Measurements from ENCODE around the gene CDH13.

CDH13 gene

GRCh38 chr16:82860071-82860470 lies 233.3 kb downstream of the CDH13 start:
- H3K9me3 ChIP-seq (ENCODE audit: control insufficient read depth, low read length), result peaks cover 10% of the 10 kb centered on the region
- no peak overlapping the region for H3K27ac ChIP-seq (ENCODE audit: low read depth, low read length, severe bottlenecking)
- no peak overlapping the region for H3K4me3 ChIP-seq (ENCODE audit: extremely low read depth, insufficient read depth, low read length, poor library complexity, severe bottlenecking)
- 77 to 86% methylated on average over 3 to 4 of the region's 7 CpGs for WGBS, 2 experiments (ENCODE audit: insufficient coverage in 2 of 2)
- H3K36me3 ChIP-seq (ENCODE audit: control insufficient read depth, insufficient read depth, low read length), result peaks cover 37% of the 10 kb centered on the region
- H3K4me1 ChIP-seq (ENCODE audit: control insufficient read depth, insufficient read depth, low read length, poor library complexity, severe bottlenecking), result no peaks in the 10 kb centered on the region

- Histone ChIP-seq H3K27ac (ENCODE audit: low read depth, low read length, severe bottlenecking) (no peak overlapping the region), H3K9me3 (ENCODE audit: control insufficient read depth, low read length) (peaks cover 16% of the 10 kb centered on the region), H3K4me1 (ENCODE audit: control insufficient read depth, insufficient read depth, low read length, poor library complexity, severe bottlenecking) (no peaks in the 10 kb centered on the region), H3K4me3 (ENCODE audit: extremely low read depth, insufficient read depth, low read length, poor library complexity, severe bottlenecking) (no peak overlapping the region), H3K36me3 (ENCODE audit: control insufficient read depth, insufficient read depth, low read length) (peaks cover 39% of the 10 kb centered on the region)
- WGBS, 2 experiments (ENCODE audit: insufficient coverage in 2 of 2), result 100% methylated on average over 1 of the region's 1 CpG; no CpG with 5 or more reads in 1 of the 2 experiments
Measured at GRCh38 chr16:82862057-82862456, 235.3 kb downstream of the CDH13 start.

- Histone ChIP-seq H3K4me3 (ENCODE audit: extremely low read depth, insufficient read depth, low read length, poor library complexity, severe bottlenecking) (no peak overlapping the region), H3K9me3 (ENCODE audit: control insufficient read depth, low read length) (peaks cover 16% of the 10 kb centered on the region), H3K4me1 (ENCODE audit: control insufficient read depth, insufficient read depth, low read length, poor library complexity, severe bottlenecking) (no peaks in the 10 kb centered on the region), H3K27ac (ENCODE audit: low read depth, low read length, severe bottlenecking) (no peak overlapping the region), H3K36me3 (ENCODE audit: control insufficient read depth, insufficient read depth, low read length) (peaks cover 27% of the 10 kb centered on the region)
- 90 to 100% methylated on average over 6 of the region's 9 CpGs for WGBS, 2 experiments (ENCODE audit: insufficient coverage in 2 of 2)
Measured at GRCh38 chr16:82864332-82865040, 237.7 kb downstream of the CDH13 start.

- 78% methylated on average over 4 of the region's 4 CpGs for WGBS, 2 experiments (ENCODE audit: insufficient coverage in 2 of 2)
- H3K9me3 ChIP-seq (ENCODE audit: control insufficient read depth, low read length), result peaks cover 16% of the 10 kb centered on the region
Measured at GRCh38 chr16:82865412-82865811, 238.6 kb downstream of the CDH13 start.

GRCh38 chr16:82867485-82867884 lies 240.7 kb downstream of the CDH13 start:
- H3K4me1 ChIP-seq (ENCODE audit: control insufficient read depth, insufficient read depth, low read length, poor library complexity, severe bottlenecking), result no peaks in the 10 kb centered on the region
- no CpG with 5 or more reads among the region's 1 CpG for WGBS, 2 experiments (ENCODE audit: insufficient coverage in 2 of 2)

More at GRCh38 chr16:82865412-82865811, 238.6 kb downstream of the CDH13 start:
- Histone ChIP-seq H3K36me3 (ENCODE audit: control insufficient read depth, insufficient read depth, low read length) (peaks cover 19% of the 10 kb centered on the region), H3K4me1 (ENCODE audit: control insufficient read depth, insufficient read depth, low read length, poor library complexity, severe bottlenecking) (no peaks in the 10 kb centered on the region), H3K4me3 (ENCODE audit: extremely low read depth, insufficient read depth, low read length, poor library complexity, severe bottlenecking) (no peak overlapping the region), H3K27ac (ENCODE audit: low read depth, low read length, severe bottlenecking) (no peak overlapping the region)

GRCh38 chr16:82874271-82874670 lies 247.5 kb downstream of the CDH13 start:
- no peaks in the 10 kb centered on the region for H3K9me3 ChIP-seq (ENCODE audit: control insufficient read depth, low read length)
- WGBS, 2 experiments (ENCODE audit: insufficient coverage in 2 of 2), result 81 to 87% methylated on average over 4 to 5 of the region's 7 CpGs
- peaks cover 2% of the 10 kb centered on the region for H3K4me1 ChIP-seq (ENCODE audit: control insufficient read depth, insufficient read depth, low read length, poor library complexity, severe bottlenecking)
- no peak overlapping the region for H3K27ac ChIP-seq (ENCODE audit: low read depth, low read length, severe bottlenecking)
- peaks cover 3% of the 10 kb centered on the region for H3K36me3 ChIP-seq (ENCODE audit: control insufficient read depth, insufficient read depth, low read length)
- H3K4me3 ChIP-seq (ENCODE audit: extremely low read depth, insufficient read depth, low read length, poor library complexity, severe bottlenecking), result no peak overlapping the region

More at GRCh38 chr16:82867485-82867884, 240.7 kb downstream of the CDH13 start:
- Histone ChIP-seq H3K4me3 (ENCODE audit: extremely low read depth, insufficient read depth, low read length, poor library complexity, severe bottlenecking) (no peak overlapping the region), H3K9me3 (ENCODE audit: control insufficient read depth, low read length) (peaks cover 16% of the 10 kb centered on the region), H3K27ac (ENCODE audit: low read depth, low read length, severe bottlenecking) (no peak overlapping the region), H3K36me3 (ENCODE audit: control insufficient read depth, insufficient read depth, low read length) (peaks cover 11% of the 10 kb centered on the region)

- Histone ChIP-seq H3K36me3 (ENCODE audit: control insufficient read depth, insufficient read depth, low read length) (peaks cover 3% of the 10 kb centered on the region), H3K4me3 (ENCODE audit: extremely low read depth, insufficient read depth, low read length, poor library complexity, severe bottlenecking) (no peak overlapping the region), H3K9me3 (ENCODE audit: control insufficient read depth, low read length) (no peaks in the 10 kb centered on the region), H3K27ac (ENCODE audit: low read depth, low read length, severe bottlenecking) (no peak overlapping the region), H3K4me1 (ENCODE audit: control insufficient read depth, insufficient read depth, low read length, poor library complexity, severe bottlenecking) (peaks cover 2% of the 10 kb centered on the region)
- WGBS, 2 experiments (ENCODE audit: insufficient coverage in 2 of 2), result 80% methylated on average over 1 of the region's 1 CpG
Measured at GRCh38 chr16:82874672-82875071, 247.9 kb downstream of the CDH13 start.

- peaks cover 3% of the 10 kb centered on the region for H3K36me3 ChIP-seq (ENCODE audit: control insufficient read depth, insufficient read depth, low read length)
- no peak overlapping the region for H3K27ac ChIP-seq (ENCODE audit: low read depth, low read length, severe bottlenecking)
- peaks cover 2% of the 10 kb centered on the region for H3K4me1 ChIP-seq (ENCODE audit: control insufficient read depth, insufficient read depth, low read length, poor library complexity, severe bottlenecking)
- H3K4me3 ChIP-seq (ENCODE audit: extremely low read depth, insufficient read depth, low read length, poor library complexity, severe bottlenecking), result no peak overlapping the region
- no peaks in the 10 kb centered on the region for H3K9me3 ChIP-seq (ENCODE audit: control insufficient read depth, low read length)
Measured at GRCh38 chr16:82876951-82877350, 250.2 kb downstream of the CDH13 start.

- no peaks in the 10 kb centered on the region for H3K9me3 ChIP-seq (ENCODE audit: control insufficient read depth, low read length)
Measured at GRCh38 chr16:82878466-82878865, 251.7 kb downstream of the CDH13 start.

GRCh38 chr16:82880346-82880745 lies 253.6 kb downstream of the CDH13 start:
- Histone ChIP-seq H3K36me3 (ENCODE audit: control insufficient read depth, insufficient read depth, low read length) (peaks cover 3% of the 10 kb centered on the region), H3K9me3 (ENCODE audit: control insufficient read depth, low read length) (no peaks in the 10 kb centered on the region), H3K27ac (ENCODE audit: low read depth, low read length, severe bottlenecking) (no peak overlapping the region), H3K4me3 (ENCODE audit: extremely low read depth, insufficient read depth, low read length, poor library complexity, severe bottlenecking) (no peak overlapping the region), H3K4me1 (ENCODE audit: control insufficient read depth, insufficient read depth, low read length, poor library complexity, severe bottlenecking) (peaks cover 2% of the 10 kb centered on the region)
- WGBS, 2 experiments (ENCODE audit: insufficient coverage in 2 of 2), result 100% methylated on average over 2 to 3 of the region's 4 CpGs

More at GRCh38 chr16:82878466-82878865, 251.7 kb downstream of the CDH13 start:
- H3K4me3 ChIP-seq (ENCODE audit: extremely low read depth, insufficient read depth, low read length, poor library complexity, severe bottlenecking), result no peak overlapping the region
- peaks cover 2% of the 10 kb centered on the region for H3K4me1 ChIP-seq (ENCODE audit: control insufficient read depth, insufficient read depth, low read length, poor library complexity, severe bottlenecking)
- H3K36me3 ChIP-seq (ENCODE audit: control insufficient read depth, insufficient read depth, low read length), result peaks cover 3% of the 10 kb centered on the region
- WGBS, 2 experiments (ENCODE audit: insufficient coverage in 2 of 2), result 77 to 100% methylated on average over 2 to 4 of the region's 5 CpGs
- peak overlapping the region; percentile 51 for H3K27ac ChIP-seq (ENCODE audit: low read depth, low read length, severe bottlenecking)

GRCh38 chr16:82881516-82881915 lies 254.7 kb downstream of the CDH13 start:
- Histone ChIP-seq H3K9me3 (ENCODE audit: control insufficient read depth, low read length) (no peaks in the 10 kb centered on the region), H3K4me1 (ENCODE audit: control insufficient read depth, insufficient read depth, low read length, poor library complexity, severe bottlenecking) (peaks cover 2% of the 10 kb centered on the region), H3K36me3 (ENCODE audit: control insufficient read depth, insufficient read depth, low read length) (peaks cover 3% of the 10 kb centered on the region), H3K4me3 (ENCODE audit: extremely low read depth, insufficient read depth, low read length, poor library complexity, severe bottlenecking) (no peak overlapping the region), H3K27ac (ENCODE audit: low read depth, low read length, severe bottlenecking) (no peak overlapping the region)
- 94 to 100% methylated on average over 1 to 2 of the region's 3 CpGs for WGBS, 2 experiments (ENCODE audit: insufficient coverage in 2 of 2)
